ENCODE data around the gene FBXW9.

- TF ChIP-seq MAX (IDR thresholded peaks at IDR 0.05) (no peak), CEBPB (IDR thresholded peaks at IDR 0.05) (no peak), TAF1 (IDR thresholded peaks at IDR 0.05; ENCODE audit: low read depth) (no peak)
- TF ChIP-seq, protein P1, sequence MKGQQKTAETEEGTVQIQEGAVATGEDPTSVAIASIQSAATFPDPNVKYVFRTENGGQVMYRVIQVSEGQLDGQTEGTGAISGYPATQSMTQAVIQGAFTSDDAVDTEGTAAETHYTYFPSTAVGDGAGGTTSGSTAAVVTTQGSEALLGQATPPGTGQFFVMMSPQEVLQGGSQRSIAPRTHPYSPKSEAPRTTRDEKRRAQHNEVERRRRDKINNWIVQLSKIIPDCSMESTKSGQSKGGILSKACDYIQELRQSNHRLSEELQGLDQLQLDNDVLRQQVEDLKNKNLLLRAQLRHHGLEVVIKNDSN (IDR thresholded peaks at IDR 0.05) = no peak
These were observed 49.4 kb downstream of the FBXW9 start for GRCh38 chr19:12647047-12647446.
